ENCODE results near the gene CEP72. TPM values are rescaled to one million over a fixed set of nuclear protein-coding genes. Genes with fewer than 3 reads are reported as not detected.

Gene CEP72
- total RNA-seq, 1 experiment from 2014 or later: 33.2 TPM

GRCh38 chr5:664343-664993 is 52.3 kb downstream of the CEP72 start:
- BruUV-seq (replicated peaks): no TSS peak
- POLR2A ChIA-PET: no interaction called here

GRCh38 chr5:664994-665360 is 52.8 kb downstream of the CEP72 start:
- DNase-seq (ENCODE audit: low read depth, low spot score) (no peak), ATAC-seq (no peak)
- BruUV-seq (replicated peaks): no TSS peak
- Histone ChIP-seq H3K27ac (ENCODE audit: low read length) (no peak overlapping the region), H3K9me3 (ENCODE audit: control insufficient read depth, insufficient read depth, low read depth, low read length) (no peaks in the 10 kb centered on the region), H3K36me3 (ENCODE audit: control insufficient read depth, insufficient read depth, low read length) (no peaks in the 10 kb centered on the region; the same call in 1 of the 2 replicates), H3K4me1 (ENCODE audit: control insufficient read depth, insufficient read depth, low read length) (peaks cover 11% of the 10 kb centered on the region), H3K27me3 (ENCODE audit: control insufficient read depth, insufficient read depth, low read length) (no peaks in the 10 kb centered on the region), H3K4me3 (ENCODE audit: low read depth in 2 of 2, low read length in 2 of 2) (no peak overlapping the region)
- in situ Hi-C loops (cut with HindIII; ENCODE audit: low pct_unique_long_range_greater_than_20kb, low sequenced_read_pairs): no loop called here
- TF ChIP-seq POLR2AphosphoS5 (IDR thresholded peaks at IDR 0.05; ENCODE audit: low read depth, low read length) (no peak), REST (IDR thresholded peaks at IDR 0.05; ENCODE audit: insufficient read depth in 1 of 2, low read depth in 2 of 2, low read length in 1 of 2) (no peak), TCF7L2 (IDR thresholded peaks at IDR 0.05; ENCODE audit: low read depth, low read length) (no peak), CTCF (IDR thresholded peaks at IDR 0.05) (no peak), SIN3A (IDR thresholded peaks at IDR 0.05; ENCODE audit: borderline replicate concordance, insufficient read depth, low read depth, low read length) (no peak)
- ChIA-PET POLR2A (no interaction called here), CTCF (no interaction called here)
- intact Hi-C loops (cut with micrococcal nuclease; ENCODE audit: unreplicated experiment): no loop called here

More at GRCh38 chr5:664343-664993, 52.3 kb downstream of the CEP72 start:
- DNase-seq (ENCODE audit: low read depth, low spot score) (no peak), ATAC-seq (0 out of 2 replicates have a peak, but pooled peaks have one; percentile 5)
- no peak for TF ChIP-seq SIN3A (IDR thresholded peaks at IDR 0.05; ENCODE audit: borderline replicate concordance, insufficient read depth, low read depth, low read length)
- TF ChIP-seq POLR2AphosphoS5 (IDR thresholded peaks at IDR 0.05; ENCODE audit: low read depth, low read length): no peak
- TF ChIP-seq REST (IDR thresholded peaks at IDR 0.05; ENCODE audit: insufficient read depth in 1 of 2, low read depth in 2 of 2, low read length in 1 of 2): no peak
- TF ChIP-seq CTCF (IDR thresholded peaks at IDR 0.05): no peak
- no peak for TF ChIP-seq TCF7L2 (IDR thresholded peaks at IDR 0.05; ENCODE audit: low read depth, low read length)
- Histone ChIP-seq H3K4me1 (ENCODE audit: control insufficient read depth, insufficient read depth, low read length) (peaks cover 6% of the 10 kb centered on the region), H3K9me3 (ENCODE audit: control insufficient read depth, insufficient read depth, low read depth, low read length) (no peaks in the 10 kb centered on the region), H3K27ac (ENCODE audit: low read length) (no peak overlapping the region), H3K27me3 (ENCODE audit: control insufficient read depth, insufficient read depth, low read length) (no peaks in the 10 kb centered on the region), H3K4me3 (ENCODE audit: low read depth in 2 of 2, low read length in 2 of 2) (no peak overlapping the region), H3K36me3 (ENCODE audit: control insufficient read depth, insufficient read depth, low read length) (no peaks in the 10 kb centered on the region; the same call in 1 of the 2 replicates)
- in situ Hi-C loops (cut with HindIII; ENCODE audit: low pct_unique_long_range_greater_than_20kb, low sequenced_read_pairs): no loop called here
- intact Hi-C loops (cut with micrococcal nuclease; ENCODE audit: unreplicated experiment): no loop called here
- CTCF ChIA-PET: no interaction called here
